ENCODE measurements around the gene MIOX. TPM values are rescaled to one million over a fixed set of nuclear protein-coding genes. Genes with fewer than 3 reads are reported as not detected.

MIOX gene
- total RNA-seq, 1 donor from 2014 or later: not detected

DNA sequence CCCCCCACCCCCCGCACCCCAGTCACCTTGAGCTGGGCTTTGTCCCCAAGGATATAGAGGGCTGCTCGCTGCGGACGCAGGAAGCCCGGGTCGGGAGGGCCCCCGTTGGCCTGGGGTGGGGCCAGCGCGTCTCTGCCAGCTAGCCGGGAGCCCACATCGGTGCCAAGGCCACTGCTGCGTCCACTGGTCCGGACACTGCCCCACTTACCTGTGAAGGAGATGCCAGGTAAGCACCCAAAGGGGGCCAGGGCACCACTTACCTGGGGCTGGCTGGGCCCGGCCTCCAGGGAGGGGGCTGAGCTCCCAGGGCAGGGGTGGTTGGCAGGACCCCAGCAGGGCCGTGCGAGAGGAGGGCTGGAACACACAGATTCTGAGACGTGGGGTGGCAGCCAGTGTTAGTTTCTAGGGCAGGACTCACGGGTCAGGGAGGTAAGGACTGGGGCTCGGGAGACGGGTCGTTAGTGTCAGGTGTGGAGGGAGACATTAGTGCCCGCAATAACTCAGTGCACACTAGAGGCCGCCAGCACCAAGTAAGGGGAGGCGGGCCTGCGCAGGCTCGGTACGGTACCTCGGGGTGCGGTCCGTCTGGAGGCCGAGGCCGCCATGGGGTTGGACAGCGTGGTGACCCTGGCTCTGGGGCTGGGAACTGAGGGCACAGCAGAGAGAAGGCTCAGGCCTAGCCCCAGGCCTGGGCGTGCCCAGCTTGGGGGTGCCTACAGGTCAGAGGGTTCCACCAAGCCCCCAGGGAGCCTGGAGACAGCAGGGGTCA is 30.0 kb upstream of the MIOX start:
- H3K27me3 ChIP-seq (ENCODE audit: low read depth): no peaks in the 10 kb centered on the region
- ATAC-seq (no peak), DNase-seq (no peak)
- no peak overlapping the region for H3K4me3 ChIP-seq
- TF ChIP-seq, protein P1, sequence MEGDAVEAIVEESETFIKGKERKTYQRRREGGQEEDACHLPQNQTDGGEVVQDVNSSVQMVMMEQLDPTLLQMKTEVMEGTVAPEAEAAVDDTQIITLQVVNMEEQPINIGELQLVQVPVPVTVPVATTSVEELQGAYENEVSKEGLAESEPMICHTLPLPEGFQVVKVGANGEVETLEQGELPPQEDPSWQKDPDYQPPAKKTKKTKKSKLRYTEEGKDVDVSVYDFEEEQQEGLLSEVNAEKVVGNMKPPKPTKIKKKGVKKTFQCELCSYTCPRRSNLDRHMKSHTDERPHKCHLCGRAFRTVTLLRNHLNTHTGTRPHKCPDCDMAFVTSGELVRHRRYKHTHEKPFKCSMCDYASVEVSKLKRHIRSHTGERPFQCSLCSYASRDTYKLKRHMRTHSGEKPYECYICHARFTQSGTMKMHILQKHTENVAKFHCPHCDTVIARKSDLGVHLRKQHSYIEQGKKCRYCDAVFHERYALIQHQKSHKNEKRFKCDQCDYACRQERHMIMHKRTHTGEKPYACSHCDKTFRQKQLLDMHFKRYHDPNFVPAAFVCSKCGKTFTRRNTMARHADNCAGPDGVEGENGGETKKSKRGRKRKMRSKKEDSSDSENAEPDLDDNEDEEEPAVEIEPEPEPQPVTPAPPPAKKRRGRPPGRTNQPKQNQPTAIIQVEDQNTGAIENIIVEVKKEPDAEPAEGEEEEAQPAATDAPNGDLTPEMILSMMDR (IDR thresholded peaks at IDR 0.05): no peak
- H3K36me3 ChIP-seq: peaks cover 99% of the 10 kb centered on the region
- no peak overlapping the region for H3K27ac ChIP-seq
- H3K9me3 ChIP-seq: no peaks in the 10 kb centered on the region
- intact Hi-C loops (cut with DNase I): no loop called here
- peaks cover 9% of the 10 kb centered on the region for H3K4me1 ChIP-seq

DNA sequence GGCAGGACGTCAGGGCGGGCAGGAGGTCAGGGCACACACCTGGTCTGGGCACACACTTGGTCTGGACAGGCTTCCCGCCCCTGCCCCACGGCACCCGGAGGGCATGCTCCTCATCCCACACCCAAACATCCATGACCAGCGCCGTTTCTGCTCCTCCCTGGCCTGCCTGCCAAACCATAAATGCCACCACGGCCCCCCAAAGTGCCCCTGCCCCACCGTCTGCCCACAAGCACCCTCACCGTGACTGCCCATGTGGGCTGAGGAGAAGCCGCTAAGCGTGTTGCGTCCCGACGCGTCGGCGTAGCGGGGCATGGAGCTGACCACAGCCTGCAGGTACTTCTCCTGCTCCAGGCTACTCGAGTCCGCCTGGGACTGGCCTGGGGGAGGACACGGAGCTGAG is 27.6 kb upstream of the MIOX start:
- Histone ChIP-seq H3K4me1 (peaks cover 9% of the 10 kb centered on the region), H3K27ac (no peak overlapping the region), H3K4me3 (no peak overlapping the region), H3K36me3 (peaks cover 100% of the 10 kb centered on the region), H3K27me3 (ENCODE audit: low read depth) (no peaks in the 10 kb centered on the region), H3K9me3 (no peaks in the 10 kb centered on the region)
- intact Hi-C loops (cut with DNase I): no loop called here
- ATAC-seq (no peak), DNase-seq (no peak)
- TF ChIP-seq, protein P1 (IDR thresholded peaks at IDR 0.05): no peak

DNA sequence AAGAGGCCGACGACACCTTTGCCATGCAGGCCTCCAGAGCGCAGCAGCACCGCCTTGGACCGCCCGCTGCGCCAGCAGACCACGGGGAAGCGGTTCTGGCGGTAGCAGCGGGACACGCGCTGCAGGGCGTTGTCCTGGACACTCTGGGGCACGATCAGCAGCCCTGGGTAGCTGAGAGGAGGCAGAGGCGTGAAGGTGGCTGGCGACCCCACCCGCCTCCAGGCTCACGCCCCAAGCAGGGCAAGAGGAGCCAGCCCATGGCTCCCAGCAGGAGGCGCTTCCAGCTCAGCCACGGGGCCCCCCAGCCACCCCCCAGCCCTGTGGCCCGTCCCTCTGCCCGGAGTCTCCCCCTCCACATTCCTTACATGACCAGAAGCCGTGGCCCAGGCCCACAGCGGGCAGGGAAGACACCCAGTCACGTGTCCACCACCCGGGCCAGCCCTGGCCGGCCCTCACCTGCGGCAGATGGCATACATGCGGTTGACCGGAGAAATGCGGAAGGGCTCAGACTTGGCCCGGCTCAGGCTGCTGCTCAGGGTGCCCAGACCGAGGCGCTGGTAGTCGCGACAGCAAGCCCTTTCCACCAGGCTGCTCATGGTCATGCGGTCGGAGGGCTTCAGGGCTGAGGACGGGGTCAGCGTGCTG is 27.0 kb upstream of the MIOX start:
- Histone ChIP-seq H3K36me3 (peaks cover 100% of the 10 kb centered on the region), H3K9me3 (no peaks in the 10 kb centered on the region), H3K27me3 (ENCODE audit: low read depth) (no peaks in the 10 kb centered on the region), H3K27ac (no peak overlapping the region), H3K4me3 (no peak overlapping the region), H3K4me1 (peaks cover 9% of the 10 kb centered on the region)
- intact Hi-C loops (cut with DNase I): no loop called here
- DNase-seq (no peak), ATAC-seq (no peak)
- TF ChIP-seq, protein P1 (IDR thresholded peaks at IDR 0.05): no peak

DNA sequence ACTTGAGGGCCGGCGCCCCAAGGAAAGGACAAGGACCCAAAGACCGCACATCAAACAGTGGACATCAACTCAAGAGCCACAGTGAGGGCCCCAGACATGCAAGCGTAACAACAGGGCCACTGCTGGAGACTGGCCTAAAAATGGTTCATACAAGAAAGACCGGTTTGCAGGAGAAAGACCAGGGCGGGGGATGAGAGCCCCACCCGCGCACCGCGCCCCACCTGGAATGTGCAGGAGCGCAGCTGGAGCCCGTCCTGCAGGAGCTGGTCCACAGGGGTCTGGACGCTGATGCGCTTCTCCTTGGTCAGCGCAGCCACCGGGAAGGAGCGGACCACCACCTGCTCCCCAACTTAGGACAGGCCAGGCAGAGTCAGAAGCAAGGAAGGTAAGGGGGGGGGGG is 25.7 kb upstream of the MIOX start:
- TF ChIP-seq, protein P1 (IDR thresholded peaks at IDR 0.05): no peak
- no peaks in the 10 kb centered on the region for H3K27me3 ChIP-seq (ENCODE audit: low read depth)
- intact Hi-C loops (cut with DNase I): no loop called here
- peaks cover 9% of the 10 kb centered on the region for H3K4me1 ChIP-seq
- ATAC-seq: peak; percentile 68 to 80
- no peak overlapping the region for H3K4me3 ChIP-seq
- H3K36me3 ChIP-seq: peaks cover 100% of the 10 kb centered on the region
- H3K27ac ChIP-seq: no peak overlapping the region
- no peaks in the 10 kb centered on the region for H3K9me3 ChIP-seq
- peak; percentile 73 for DNase-seq

GRCh38 chr22:50461536-50461935 is 25.1 kb upstream of the MIOX start:
- Histone ChIP-seq H3K27ac (no peak overlapping the region), H3K4me1 (peaks cover 9% of the 10 kb centered on the region), H3K4me3 (no peak overlapping the region), H3K27me3 (ENCODE audit: low read depth) (no peaks in the 10 kb centered on the region), H3K9me3 (no peaks in the 10 kb centered on the region), H3K36me3 (peaks cover 100% of the 10 kb centered on the region)
- TF ChIP-seq, protein P1 (IDR thresholded peaks at IDR 0.05): no peak
- no peak for DNase-seq
- ATAC-seq: no peak
- intact Hi-C loops (cut with DNase I): no loop called here

All from lower lobe of right lung (tissue), 2 donors.